NCI-H2227 (cell line): ENCODE measurements around the gene MRPL14.
A peak's percentile ranks its signal among the peaks of the same experiment; 100 is the strongest.
"Not testable (repeated sequence)": the region's sequence is repeated elsewhere in the genome, so short reads cannot be mapped to it uniquely, and the experiment has no call there.

ENCODE experiments used
- DNase-seq: peaks from one replicate; lab custom pipeline; 2025; ENCODE audit not compliant: unreplicated experiment; lab: John Stamatoyannopoulos, UW

Gene MRPL14

DNA sequence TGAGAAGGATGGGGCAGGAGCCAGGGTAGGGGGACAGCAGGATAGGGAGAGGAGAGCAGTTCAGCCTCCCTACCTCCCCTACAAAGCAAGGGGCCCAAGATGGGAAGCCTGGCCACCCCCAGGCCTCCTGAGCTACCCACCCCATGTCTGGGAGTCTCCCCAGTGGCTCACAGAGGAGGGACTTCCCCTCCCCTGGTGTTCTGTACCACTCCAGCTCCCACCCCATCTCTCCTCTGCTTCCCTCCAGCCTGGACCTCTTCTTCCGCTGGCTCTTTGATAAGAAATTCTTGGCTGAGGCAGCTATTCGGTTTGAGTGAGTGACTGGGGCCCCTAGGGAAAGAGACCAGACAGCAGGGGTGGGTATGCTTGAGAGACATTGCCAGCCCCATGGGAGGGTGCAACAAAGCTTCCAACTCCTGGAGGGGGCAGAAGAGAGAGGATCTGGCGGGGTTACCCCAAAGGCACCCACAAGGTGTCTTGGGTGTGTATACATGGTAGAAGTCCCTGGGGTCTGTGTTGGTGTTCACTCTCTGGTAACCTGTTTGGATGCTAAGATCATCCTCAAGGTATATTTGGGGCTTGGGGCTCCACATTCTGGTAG is 23.2 kb upstream of the MRPL14 start:
- no peak for DNase-seq

DNA sequence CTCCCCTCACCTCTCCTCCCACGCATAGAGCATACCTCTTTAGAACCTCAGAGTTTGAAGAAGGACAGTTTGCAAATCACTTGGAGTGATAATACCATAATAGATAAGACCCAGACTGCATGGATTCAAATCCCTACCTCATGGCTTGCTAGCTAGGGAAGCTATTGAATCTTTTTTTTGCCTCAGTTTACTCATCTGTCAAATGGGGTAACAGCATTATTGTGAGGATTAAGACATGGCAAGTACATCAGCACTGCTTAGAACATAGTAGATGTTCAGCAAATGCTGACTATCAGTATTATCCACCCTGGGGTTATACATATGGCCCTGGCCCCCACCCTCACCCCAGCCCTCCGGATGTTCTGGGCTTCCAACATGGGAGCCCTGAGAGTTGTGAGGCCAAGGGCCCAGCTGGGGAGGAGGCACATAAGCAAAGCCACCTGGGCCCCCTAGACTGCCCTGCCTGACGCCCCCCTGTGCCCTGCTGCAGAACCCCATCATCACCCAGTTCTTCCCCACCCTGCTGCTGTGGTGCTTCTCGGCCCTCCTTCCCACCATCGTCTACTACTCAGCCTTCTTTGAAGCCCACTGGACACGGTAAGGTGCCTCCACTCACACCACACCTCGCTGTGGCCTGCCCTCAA is 22.2 kb upstream of the MRPL14 start:
- no peak for DNase-seq

DNA sequence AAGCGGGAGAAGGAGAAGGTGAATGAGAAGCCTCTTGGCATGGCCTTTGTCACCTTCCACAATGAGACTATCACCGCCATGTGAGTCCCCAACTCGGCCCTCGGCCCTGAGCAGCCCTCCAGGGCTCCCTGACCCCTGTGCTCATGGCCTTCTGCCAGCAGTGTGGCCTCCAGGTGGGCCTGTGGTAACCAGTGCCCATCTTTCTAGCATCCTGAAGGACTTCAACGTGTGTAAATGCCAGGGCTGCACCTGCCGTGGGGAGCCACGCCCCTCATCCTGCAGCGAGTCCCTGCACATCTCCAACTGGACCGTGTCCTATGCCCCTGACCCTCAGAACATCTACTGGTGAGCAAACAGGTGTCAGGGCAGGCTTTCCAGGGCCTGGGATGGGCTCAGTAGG is 21.1 kb upstream of the MRPL14 start:
- DNase-seq = no peak

DNA sequence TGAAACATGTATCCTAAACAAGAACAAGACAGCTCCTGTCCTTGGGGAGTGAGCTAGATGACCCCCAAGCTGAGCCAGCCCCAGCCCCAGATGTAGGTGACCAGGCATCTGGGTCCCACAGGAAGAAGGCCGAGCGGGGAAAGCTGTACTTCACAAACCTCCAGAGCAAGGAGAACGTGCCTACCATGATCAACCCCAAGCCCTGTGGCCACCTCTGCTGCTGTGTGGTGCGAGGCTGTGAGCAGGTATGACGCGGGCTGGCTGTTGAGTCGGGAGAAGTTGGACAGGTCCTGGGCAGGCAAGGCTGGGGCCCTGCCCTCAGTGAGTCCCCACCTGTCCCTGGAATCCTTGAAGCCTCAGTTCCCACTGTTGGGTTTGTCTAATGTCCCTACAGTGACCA is 20.0 kb upstream of the MRPL14 start:
- DNase-seq = no peak

DNA sequence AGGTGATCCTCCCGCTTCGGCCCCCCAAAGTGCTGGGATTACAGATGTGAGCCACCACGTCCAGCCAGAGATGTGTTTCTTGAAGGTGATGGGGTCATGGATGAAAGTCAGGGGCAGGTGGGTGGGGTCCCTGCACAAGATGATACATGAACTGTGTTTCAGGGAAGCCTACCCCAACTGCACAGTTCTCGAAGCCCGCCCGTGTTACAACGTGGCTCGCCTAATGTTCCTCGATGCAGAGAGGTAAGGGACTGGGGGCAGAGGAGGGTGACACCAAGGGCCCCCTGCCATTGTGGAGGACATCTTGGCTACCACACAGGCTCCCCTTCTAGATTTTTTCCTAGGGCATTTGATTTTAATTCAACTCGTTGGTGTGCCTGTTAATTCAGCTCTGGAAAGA is 19.4 kb upstream of the MRPL14 start:
- DNase-seq = no peak

DNA sequence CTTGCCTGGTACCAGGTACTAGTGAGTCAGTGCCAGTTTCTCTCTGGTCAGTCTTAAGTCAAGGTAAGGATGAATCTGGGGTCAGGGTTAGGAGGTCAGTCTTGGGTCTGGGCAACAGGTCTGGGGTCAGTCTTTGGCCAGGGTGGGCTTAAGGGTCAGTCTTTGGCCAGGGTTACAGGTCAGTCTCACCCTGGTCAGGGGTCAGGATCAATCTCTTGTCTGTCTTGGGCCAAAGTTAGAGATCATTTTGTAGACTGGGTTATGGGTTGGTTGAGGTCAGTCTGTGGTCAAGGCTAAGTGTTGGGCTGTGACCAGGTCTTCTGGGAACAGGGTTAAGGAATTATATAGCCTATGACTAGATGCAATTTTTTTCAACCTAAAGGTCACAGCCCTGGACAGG is 18.6 kb upstream of the MRPL14 start:
- no peak for DNase-seq

DNA sequence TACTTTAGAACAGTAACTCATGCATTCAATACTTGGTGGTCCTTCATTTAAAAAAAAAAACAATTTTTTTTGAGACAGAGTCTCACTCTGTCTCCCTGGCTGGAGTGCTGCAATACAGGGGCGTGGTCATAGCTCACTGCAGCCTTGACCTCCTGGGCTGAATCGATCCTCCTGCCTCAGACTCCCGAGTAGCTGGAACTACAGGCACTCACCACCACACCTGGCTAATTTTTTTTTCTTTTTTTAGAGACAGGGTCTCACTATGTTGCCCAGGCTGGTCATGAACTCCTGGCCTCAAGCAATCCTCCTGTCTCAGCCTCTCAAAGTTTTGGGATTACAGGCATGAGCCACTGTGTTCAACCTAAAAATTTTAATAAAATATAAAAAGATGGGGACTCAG is 17.3 kb upstream of the MRPL14 start:
- not testable (repeated sequence) for DNase-seq

DNA sequence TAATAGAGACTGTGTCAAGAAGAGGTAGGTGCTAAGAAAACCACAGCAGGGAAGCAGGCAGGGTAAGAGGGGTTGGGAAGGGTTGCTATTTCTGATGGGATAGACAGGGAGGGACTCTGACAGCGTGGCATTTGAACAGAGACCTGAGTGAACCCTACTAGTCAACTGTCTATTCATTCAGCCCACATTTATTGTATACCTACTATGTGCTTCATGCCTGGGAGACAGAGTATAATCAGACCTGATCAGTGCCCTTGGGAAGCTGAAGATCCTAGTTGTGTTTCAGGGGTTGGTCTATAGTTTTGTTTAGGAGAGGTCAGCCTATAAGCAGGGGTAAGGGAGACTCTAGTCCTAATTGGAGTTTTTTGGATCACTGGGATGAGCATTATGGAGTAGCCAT is 16.5 kb upstream of the MRPL14 start:
- no peak for DNase-seq

DNA sequence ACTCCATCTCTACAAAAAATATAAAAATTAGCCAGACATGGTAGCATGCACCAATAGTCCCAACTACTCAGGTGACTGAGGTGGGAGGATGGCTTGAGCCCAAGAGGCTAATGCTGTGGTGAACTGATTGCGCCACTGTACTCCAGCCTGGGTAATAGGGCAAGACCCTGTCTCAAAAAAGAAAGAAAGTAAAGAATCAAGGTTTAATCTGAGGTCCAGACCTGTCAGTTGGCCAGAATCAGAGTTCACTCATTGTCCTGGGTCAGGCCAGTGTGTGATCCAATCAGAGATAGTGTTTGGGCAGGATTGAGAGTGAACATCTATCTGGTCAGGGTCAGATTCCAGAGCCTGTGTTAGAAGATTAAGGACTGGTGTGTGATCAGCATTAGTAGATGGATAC is 15.6 kb upstream of the MRPL14 start:
- no peak for DNase-seq

DNA sequence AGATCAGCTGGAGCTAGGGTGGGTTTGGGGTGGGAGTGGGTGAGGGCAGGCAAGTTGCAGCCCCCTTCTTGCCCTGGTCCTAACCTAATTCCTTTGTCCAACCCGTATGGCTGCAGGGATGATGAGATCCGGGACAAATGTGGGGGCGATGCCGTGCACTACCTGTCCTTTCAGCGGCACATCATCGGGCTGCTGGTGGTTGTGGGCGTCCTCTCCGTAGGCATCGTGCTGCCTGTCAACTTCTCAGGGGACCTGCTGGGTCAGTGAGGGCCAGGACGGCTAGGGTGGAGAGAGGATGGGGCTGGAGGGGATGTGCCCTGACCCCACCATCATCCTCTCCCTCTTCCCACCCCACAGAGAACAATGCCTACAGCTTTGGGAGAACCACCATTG is 12.1 kb upstream of the MRPL14 start:
- DNase-seq = no peak

DNA sequence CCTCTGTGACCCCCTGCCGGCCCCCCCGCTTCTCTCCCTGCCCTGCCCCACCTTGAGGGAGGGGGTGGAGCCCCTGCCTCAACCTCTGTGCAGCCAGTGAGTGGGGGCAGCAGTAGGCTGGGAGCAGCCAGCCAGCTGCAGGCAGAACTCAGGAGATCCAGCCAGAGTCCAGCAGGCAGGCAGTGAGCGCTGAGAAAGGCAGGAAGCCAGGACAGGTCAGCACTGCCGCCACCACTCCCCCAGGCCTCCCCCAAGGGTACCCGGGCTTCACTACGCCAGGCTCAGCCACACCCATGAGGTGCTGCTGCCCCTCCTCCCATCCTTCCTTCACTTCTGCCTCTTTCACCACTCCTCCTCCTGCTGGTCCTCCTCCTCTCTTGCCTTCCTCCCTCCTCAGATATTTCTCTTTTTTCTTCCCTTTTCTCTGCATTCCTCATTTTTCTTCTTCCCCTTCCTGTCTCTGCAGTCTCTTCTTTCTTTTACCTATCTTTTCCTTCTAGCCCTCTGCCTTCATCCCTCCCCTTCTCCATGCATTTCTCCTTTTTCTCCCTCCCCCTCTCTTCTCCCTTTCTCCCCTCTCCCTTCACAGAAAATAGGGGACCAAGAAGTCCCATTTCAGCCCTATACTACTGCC is 11.6 kb upstream of the MRPL14 start:
- DNase-seq = no peak

DNA sequence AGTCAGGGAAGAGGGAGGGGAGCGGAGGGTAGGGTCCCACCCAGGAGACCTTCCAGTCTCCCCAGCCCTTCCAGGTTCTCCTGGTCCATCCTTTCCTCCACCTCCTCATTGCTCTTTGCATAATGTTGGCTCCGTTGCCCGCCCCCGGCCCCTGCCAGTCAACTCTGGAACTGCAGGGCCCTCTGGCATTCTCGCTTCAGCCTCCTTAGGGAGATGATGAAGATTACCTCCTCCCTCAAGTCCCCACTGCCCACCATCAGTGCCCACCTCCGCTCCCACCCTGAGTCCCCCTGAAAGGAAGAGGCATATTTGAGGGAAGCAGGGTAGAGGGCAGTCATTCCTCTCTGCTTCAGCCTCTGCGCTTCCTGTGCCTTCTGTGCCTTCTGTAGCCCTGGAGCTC is 8.6 kb upstream of the MRPL14 start:
- no peak for DNase-seq

DNA sequence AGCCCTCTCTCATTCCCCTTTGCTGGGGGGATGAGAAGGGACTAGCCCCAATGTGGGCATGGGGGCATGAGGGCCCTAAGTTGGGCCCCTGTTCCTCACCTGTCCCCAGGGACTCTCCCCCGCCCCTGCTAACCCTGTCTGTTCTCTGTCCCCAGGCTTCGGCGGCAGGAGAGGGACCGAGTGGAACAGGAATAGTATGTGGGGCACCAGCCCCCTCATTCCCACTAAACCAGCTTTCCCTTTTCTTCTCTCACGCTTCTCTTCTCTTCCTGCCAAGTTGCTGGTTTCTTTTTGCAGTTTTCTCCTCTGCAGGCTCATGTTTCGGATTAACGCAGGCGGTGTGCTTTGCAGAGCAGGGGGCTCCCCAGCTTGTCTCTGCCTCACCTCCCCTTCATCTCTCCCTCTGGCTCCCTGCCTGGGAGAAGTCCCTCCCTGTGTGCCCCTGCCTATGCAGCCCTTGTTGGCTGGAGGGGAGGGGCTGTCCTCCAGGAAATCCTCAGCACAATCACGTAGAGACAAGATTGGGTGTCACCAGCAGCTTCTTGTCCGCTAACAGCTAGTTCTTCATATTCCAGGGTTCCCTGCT is 8.0 kb upstream of the MRPL14 start:
- no peak for DNase-seq

DNA sequence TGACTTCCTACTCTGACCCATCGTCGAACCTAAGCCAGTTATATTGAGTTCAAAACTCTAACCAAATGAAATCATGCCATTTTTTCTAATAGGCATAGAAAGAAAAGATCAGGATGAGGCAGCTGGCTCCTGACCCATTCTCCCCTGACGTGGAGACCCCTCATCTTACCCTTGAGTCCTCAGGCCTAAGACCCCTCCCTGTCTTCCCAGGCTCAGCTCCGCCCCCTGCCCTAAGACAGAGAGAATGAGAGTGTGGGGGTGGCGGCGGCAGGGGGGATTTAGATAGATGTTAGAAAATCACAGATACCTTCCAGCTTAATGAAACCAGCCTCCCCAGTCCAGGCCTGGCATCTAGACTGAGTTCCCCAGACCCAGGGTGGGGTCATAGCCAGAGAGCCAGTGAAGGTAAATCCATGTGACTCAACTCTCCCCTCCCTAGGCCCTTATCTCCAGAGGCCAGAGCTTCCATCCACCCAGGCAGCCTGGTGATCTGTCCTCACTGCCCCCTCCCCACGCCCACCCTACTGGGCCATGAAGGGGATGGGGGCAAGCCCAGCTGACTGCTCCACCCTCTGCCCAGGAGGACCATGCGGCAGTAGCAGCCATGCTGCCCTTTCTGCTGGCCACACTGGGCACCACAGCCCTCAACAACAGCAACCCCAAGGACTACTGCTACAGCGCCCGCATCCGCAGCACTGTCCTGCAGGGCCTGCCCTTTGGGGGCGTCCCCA is 6.9 kb upstream of the MRPL14 start:
- no peak for DNase-seq

DNA sequence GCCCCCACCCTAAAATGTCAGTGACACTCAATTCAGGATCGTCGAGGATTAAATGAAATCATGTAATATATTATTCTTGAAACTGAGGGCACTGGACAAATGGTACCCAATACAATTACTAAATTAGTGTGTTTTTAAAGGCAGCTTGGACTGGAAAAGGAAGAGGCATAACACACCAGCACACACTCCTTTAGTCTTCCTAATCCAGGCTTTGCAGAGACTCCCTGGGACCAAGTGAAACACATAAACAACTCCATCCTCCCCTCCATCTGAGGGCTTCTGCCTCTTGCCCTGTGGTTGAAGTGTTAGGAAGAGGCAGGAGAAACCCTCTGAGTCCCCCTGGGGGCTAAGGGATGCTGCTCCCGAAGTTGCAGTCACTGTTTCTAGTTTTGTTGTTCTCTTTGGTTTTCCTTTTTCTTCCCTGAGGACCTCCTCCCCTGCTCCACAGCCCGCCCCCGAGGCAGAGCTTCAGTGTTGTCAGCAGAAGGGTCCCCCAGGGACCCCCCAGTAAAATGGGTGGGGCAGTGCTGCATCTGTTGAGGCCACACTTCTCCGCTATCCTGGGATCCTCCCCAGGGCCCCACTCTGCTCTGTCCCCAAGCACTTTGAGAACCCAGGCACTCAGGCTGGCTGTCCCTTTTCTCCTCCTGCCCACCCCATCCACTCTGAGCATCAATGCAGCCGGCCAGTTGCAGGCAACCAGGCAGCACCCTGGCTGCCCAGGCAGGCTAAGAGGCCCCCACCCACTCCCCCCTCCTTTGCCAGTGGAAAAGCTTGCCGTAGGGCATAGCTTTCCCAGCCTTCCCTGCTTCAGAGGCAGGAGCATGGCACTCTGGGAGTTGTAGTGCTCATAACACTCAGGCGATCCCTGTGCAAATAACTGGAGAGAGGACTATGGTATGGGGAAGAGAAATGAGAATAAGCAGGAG is 6.0 kb upstream of the MRPL14 start:
- peak; percentile 55 for DNase-seq

DNA sequence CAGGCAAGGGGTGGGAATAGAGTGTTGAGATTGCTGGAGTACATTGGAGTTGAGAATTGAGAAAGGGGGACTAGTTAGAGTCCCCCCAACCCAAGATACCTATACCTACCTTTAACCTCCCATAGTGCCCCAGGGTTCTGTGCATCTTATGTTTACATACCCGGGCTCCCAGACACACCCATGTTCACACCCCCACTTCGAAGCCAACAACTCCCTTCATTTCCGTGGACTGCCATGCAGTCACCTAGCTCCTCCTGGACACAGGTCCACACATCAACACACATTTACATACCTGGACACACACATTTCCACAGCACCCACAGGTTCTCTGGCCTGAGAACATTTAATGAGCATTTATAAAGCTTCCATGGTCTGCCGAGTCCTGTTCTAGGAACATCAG is 5.2 kb upstream of the MRPL14 start:
- DNase-seq = no peak

DNA sequence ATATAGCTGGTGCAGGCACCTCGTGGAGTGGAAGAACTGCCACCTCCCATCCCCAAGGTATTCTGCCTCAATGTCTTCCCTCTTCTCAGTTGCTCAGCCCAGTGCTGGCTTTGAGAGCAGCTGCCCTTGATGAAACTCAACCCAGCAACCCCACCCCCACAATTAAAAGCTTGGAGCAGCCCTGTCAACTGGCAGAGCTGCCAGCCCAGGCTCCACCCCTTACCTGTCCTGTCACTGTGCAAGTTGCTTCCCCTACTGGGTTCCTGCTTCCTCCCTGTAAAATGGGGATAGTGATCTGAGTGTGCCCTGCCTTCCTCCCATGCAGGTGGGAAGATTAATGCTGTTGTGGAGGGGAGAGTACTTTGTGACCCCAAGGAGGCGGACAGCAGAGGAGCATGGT is 4.6 kb upstream of the MRPL14 start:
- no peak for DNase-seq

DNA sequence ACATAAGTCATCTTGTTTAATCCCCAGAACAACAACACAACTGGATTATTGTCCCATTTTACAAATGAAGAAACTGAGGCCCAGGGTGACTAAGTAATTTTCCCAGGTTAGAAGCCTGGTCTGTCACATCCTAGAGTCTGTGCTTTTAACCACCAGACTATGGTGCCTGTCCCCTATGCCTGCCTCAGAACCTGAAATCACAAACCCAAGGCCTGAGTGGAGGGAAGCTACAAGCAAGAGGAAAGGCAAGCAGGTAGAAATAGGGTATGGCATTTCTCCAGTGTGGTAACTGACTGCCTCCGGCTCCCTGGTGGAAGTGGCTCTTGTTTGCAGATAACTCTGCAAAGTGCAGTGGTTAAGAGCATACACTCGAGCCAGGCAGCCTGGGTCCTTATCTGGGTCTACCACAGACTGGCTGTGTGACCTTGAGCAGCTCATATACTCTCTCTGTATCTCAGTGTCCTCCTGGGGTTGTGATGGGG is 2.6 kb upstream of the MRPL14 start:
- no peak for DNase-seq

DNA sequence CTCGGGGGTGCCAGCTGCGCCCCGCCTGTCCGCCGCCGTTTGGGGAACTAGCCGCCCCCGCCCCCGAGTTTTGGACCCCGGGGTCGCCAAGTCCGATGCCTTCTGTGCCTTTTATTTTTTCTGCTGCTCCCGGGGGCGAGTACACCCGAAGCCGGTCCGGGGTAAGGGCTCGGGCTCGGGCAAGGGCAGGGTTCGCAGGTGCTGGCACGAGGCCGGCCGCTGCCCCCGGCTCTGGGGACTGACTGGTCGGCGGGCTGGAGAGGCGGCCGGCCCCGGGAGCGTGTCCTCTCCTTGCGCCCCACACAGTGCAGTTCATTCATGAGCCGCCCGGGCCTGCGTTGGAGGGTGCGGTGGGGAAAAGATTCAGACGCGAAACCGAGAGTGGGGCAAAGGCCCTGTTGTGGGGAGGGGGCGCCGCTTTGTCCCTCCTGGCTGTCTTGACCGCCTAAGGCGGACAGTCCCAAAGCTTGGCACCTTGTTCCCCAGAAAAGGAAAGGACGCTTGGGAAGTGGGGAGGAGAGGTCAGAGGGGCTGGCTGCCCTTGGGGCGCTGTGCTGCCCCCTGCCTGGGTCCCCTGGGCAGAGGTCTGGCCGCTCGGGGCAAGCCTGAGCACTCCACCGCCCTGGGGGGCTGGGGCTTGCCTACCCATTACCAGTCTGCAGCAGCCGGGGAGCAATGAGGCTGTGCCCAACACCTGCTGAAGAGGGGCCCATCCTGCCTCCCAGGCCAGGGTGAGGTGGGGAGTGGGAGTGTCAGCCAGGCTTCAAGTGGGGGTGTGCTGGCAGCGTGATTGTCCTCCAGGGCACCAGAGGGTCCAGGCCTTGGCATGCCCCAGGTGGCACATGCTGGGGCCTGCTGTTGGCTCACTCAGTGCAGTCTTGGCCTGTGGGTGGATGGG is 1.0 kb upstream of the MRPL14 start:
- DNase-seq = peak; percentile 21
